ENCODE measurements around the gene TRUB2. TPM values are rescaled to one million over a fixed set of nuclear protein-coding genes. Genes with fewer than 3 reads are reported as not detected.

TRUB2 gene
- polyA plus RNA-seq, 1 donor = 23.5 TPM

DNA sequence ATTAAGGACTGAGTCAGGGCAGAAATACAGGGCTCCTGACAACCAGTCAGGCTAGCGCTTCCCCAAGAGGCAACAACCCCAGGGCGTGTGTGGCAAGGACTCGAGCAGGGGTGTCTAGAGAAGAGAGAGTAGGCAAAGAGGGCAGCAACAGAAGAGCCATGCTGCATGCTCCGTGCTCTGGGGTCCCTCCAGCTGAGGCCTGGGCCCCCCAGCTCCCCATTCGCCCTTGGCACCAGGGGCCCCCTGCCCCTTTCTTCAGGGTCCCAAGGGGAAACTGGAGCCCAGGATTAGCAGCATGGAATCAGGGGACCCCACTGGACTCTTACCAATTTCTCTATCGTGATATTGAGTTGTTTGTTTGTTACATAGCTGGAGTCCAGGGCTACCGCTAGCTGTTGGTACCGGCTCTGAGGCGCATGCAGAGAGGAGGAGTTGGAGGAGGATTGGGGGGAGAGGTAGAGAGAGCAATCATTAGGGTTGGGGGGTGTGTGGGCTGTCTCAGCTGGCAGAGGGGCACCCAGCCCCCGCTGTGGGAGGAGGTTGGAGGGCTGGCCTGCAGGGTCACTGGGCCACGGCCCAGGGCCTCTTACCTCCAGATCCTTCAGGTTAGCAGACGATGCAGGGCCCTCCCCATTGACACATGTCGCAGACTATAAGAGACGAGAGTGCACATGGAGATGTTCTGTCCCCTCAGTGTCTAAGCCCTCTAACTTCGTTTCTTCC, 55.2 kb downstream of the TRUB2 start:
- DNase-seq = no peak

DNA sequence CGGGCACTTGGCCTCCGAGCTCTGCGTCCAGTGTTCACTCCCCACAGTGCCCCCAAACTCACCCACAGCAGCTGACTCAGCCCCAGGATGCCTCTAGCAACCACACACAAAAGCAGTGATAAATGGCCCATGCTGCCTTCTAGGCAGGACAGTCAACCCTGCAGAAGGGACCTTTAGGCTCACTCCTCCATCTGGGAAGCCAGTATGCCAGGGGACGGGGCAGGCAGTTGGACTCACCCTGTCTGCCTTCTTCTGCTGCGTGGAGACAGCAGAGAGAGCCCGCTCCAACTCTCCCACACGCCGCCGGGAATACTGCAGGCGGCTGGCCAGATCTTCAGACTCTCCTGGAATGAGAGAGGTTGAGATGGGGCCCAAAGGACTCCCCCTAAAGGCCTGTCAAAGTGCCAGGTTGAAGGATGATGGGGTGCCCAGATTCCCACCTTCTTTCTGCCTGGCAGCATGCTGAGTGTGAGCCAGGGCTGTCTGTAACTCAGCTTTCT, 56.8 kb downstream of the TRUB2 start:
- no peak for DNase-seq

DNA sequence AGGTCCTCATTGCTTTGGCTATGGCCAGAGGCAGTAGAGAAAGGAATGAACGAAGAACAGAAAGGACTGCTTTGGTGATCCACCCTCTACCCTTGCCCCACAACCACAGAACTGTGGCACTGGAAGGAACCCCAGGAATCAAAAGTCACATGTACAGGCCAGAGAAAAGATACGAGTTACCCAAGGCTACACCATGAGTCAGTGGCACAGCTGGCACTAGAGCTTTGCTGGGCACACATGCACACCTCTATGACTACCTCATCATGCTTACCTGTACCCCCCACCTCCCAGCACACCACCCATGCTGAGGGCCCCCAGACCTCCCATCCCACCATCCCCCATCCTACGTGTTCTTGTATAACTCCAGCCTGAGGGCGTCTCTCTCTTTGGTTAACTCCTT, 59.6 kb downstream of the TRUB2 start:
- no peak for DNase-seq

DNA sequence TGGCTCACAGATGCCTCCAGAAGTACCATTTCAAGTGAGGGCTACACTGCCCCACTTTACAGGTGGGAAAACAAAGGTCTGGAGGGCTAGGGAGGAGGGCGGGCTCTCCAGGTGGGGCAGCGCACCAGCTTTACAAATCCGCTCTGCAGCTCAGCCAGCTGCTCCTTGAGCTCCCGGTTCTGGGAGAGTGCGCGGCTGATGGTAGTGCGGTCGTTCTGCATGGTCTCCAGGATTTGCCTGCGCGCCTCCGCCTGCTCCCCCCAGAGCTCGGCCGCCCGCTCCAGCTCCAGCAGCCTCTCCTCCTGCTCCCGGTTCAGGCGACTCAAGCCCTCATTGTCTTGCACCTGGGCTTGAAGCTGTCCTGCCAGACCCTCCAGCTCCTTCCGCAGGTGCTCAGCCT, 61.9 kb downstream of the TRUB2 start:
- no peak for DNase-seq

DNA sequence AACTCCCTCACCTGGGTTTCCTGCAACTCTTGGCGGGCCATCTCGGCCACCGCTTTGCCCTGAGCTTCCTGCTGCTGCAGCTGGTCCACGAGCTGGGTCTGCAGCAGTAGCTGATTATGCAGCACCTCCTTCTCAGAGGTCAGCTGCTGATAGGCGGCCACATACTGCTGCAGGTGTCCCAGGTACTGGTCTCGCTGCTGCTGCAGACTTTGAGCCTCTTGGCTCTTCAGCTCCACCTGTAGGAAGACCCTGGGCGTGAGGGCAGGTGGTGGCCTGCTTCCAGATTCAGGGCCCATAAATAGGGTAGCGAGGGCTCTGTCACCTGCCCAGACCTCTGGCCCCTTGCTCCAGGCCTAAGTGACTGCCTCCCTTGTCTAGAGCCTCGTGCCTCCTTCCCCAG, 63.1 kb downstream of the TRUB2 start:
- no peak for DNase-seq

DNA sequence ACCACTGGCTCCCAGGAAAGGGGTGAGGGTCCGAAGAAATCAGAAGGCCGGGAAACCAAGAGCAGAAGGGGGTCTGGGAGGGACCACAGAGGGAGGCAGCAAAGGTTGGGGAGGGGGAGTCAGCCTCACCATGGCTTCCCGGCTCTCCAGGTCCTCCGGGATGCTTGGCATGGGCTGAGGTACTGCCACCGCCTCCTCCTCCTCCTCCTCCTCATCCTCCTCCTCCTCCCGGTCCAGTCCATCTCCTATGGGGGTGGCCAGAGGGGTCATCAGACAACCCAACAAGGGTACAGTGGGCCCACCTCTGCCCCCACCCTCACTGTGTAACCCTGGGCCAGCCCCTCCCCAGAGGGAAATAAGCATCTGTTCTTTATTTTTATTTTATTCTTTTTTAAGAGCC, 63.9 kb downstream of the TRUB2 start:
- no peak for DNase-seq

DNA sequence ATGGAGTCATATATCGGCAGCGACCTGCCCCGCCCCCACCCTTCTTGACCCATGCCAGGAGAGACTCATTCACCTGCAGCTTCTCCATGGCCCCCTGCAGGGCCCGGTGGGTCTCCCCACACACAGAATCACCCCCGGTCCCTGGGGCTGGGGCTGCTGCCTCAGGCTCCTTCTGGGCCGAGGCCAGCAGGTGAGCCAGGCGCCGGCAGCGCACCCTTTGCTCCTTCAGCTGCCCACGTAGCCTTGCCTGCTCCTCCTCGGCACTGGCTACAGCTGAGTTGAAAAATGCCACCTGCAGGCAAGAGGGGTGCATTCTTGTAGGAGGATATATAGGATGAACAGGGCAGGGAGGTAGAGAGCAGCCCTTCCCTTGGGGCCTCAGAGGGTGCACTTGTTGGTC, 64.3 kb downstream of the TRUB2 start:
- DNase-seq = no peak

DNA sequence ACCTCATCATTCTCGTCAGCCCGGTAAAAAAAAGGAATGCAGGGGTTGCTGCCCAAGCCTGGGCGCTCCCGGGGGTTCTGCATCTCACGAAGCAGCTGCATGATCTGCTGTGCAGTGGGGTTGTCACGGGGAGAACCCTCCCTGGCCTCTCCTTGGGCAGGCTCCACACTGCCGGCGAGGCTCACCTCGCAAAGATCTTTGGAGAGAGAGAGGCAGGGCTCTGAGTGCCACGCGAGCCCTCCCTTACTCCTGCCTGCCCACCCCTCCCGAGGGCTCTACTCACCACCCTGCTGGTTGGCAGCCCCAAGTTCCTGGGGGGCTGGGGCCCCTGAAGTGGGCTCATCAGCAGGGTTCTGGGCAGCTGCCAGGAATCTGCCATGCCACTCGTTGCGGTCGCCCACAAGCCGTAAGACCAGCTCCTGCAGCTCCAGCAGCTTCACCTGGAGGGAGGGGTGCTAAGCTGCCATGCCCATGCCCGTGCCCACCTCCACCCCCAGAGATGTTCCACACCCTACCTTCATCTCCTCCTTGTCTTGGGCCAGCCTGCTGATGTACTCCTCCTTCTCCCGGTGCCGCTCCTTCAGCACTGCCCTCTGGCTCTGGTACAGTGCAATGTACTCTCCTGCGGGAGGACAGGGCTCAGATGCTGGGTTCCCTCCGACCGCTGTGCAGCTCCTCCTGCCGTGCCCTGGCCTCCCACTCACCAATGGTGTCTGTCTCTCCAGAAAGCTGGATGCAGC, 65.0 kb downstream of the TRUB2 start:
- no peak for DNase-seq

Other genes starting within 250 kb of the TRUB2 start
- 38.8 TPM for gene PTGES2, start 194.7 kb downstream of the TRUB2 start, polyA plus RNA-seq (ENCODE audit: insufficient read length)
- 1.1 TPM for gene LCN2, start 173.0 kb downstream of the TRUB2 start, polyA plus RNA-seq (ENCODE audit: insufficient read length)
- gene BBLN, start 162.2 kb downstream of the TRUB2 start, polyA plus RNA-seq (ENCODE audit: insufficient read length) = 34.3 TPM
- gene CIZ1, start 130.9 kb downstream of the TRUB2 start, polyA plus RNA-seq (ENCODE audit: insufficient read length) = 120 TPM
- gene DNM1, start 119.1 kb downstream of the TRUB2 start, polyA plus RNA-seq (ENCODE audit: insufficient read length) = 51.3 TPM
- gene GOLGA2, start 46.4 kb downstream of the TRUB2 start, polyA plus RNA-seq (ENCODE audit: insufficient read length) = 89.4 TPM
- gene SWI5, start 46.2 kb downstream of the TRUB2 start, polyA plus RNA-seq (ENCODE audit: insufficient read length) = 21.8 TPM
- 34.8 TPM for gene COQ4, start 392 bp upstream of the TRUB2 start, polyA plus RNA-seq (ENCODE audit: insufficient read length)
- gene SLC27A4, start 18.1 kb upstream of the TRUB2 start, polyA plus RNA-seq (ENCODE audit: insufficient read length) = 14.6 TPM
- 70.0 TPM for gene URM1, start 48.9 kb upstream of the TRUB2 start, polyA plus RNA-seq (ENCODE audit: insufficient read length)
- gene CERCAM, start 98.4 kb upstream of the TRUB2 start, polyA plus RNA-seq (ENCODE audit: insufficient read length) = 114 TPM
- 23.6 TPM for gene ODF2, start 133.6 kb upstream of the TRUB2 start, polyA plus RNA-seq (ENCODE audit: insufficient read length)
- 20.7 TPM for gene GLE1, start 182.3 kb upstream of the TRUB2 start, polyA plus RNA-seq (ENCODE audit: insufficient read length)
- gene SPTAN1, start 230.1 kb upstream of the TRUB2 start, polyA plus RNA-seq (ENCODE audit: insufficient read length) = 331 TPM

Measured in hindlimb muscle (tissue), 1 donor.